Neural cell (in vitro differentiated cells): ENCODE data around the gene SLC6A3. TPM values are rescaled to one million over a fixed set of nuclear protein-coding genes. Genes with fewer than 3 reads are reported as not detected.

ENCODE experiments used
- H2AFZ ChIP-seq: fragments of 200-600, 300-800 bp; sonication (generic), shearing (Covaris generic); 2 replicates; pipeline ENCODE4 v1.6.0; 2014; ENCODE audit warnings: low read depth, mild to moderate bottlenecking, antibody characterized with exemption, low read length, moderate library complexity
- H3F3A ChIP-seq: fragments of 200-600 bp; shearing (Covaris generic); 2 replicates; pipeline ENCODE4 v1.6.1; 2016; ENCODE audit warnings: mild to moderate bottlenecking, moderate library complexity, mixed read lengths, antibody characterized with exemption, low read length; ENCODE audit not compliant: insufficient read depth, poor library complexity, severe bottlenecking
- H3K27ac ChIP-seq: fragments of 200-600, 300-800 bp; sonication (generic), shearing (Covaris generic); 2 replicates; pipeline ENCODE4 v1.5.1; 2014; ENCODE audit warnings: mild to moderate bottlenecking, low read length, moderate library complexity
- H3K27me3 ChIP-seq: fragments of 300-800, 200-600 bp; sonication (generic), shearing (Covaris generic); 2 replicates; pipeline ENCODE4 v1.6.0; 2014; ENCODE audit warnings: mild to moderate bottlenecking, low read depth, low read length, moderate library complexity; ENCODE audit not compliant: insufficient read depth
- H3K36me3 ChIP-seq: fragments of 300-800, 200-600 bp; sonication (generic), shearing (Covaris generic); 2 replicates; pipeline ENCODE4 v1.5.1; 2014; ENCODE audit warnings: mild to moderate bottlenecking, antibody characterized with exemption, low read length, moderate library complexity; ENCODE audit not compliant: insufficient read depth
- H3K4me2 ChIP-seq: fragments of 300-800, 200-600 bp; sonication (generic), shearing (Covaris generic); 2 replicates; pipeline ENCODE4 v1.6.0; 2014; ENCODE audit warnings: mild to moderate bottlenecking, low read length
- H3K4me3 ChIP-seq: fragments of 300-800, 200-600 bp; sonication (generic), shearing (Covaris generic); 2 replicates; pipeline ENCODE4 v1.5.1; 2014; ENCODE audit warnings: mild to moderate bottlenecking, low read length, moderate library complexity
- H3K79me2 ChIP-seq: fragments of 200-600 bp; shearing (Covaris generic); replicated peaks from 2 replicates; pipeline ENCODE4 v1.6.0; 2014; ENCODE audit warnings: mild to moderate bottlenecking, low read length, moderate library complexity; ENCODE audit not compliant: insufficient read depth
- H3K9ac ChIP-seq: fragments of 300-800, 200-600 bp; sonication (generic), shearing (Covaris generic); 2 replicates; pipeline ENCODE4 v1.6.1; 2016; ENCODE audit warnings: mild to moderate bottlenecking, low read length, mixed read lengths
- H3K9me2 ChIP-seq: fragments of 200-600 bp; shearing (Covaris generic); 2 replicates; pipeline ENCODE4 v1.6.1; 2016; ENCODE audit warnings: mild to moderate bottlenecking, low read length, mixed read lengths; ENCODE audit not compliant: insufficient read depth
- H3K9me3 ChIP-seq: fragments of 200-600, 300-800 bp; sonication (generic), shearing (Covaris generic); 2 replicates; pipeline ENCODE4 v1.6.1; 2016; ENCODE audit warnings: mild to moderate bottlenecking, mixed run types, low read length, moderate library complexity, mixed read lengths
- H4K20me1 ChIP-seq: fragments of 200-600 bp; shearing (Covaris generic); 2 replicates; pipeline ENCODE4 v1.6.1; 2016; ENCODE audit warnings: mild to moderate bottlenecking, mixed run types; ENCODE audit not compliant: insufficient read depth
- EP300 ChIP-seq: fragments of 450-650 bp; conservative IDR thresholded peaks from 2 replicates; pipeline ENCODE4 v1.6.1; 2014; ENCODE audit warnings: antibody characterized with exemption, mild to moderate bottlenecking, moderate library complexity; ENCODE audit not compliant: poor library complexity, severe bottlenecking
- EZH2 ChIP-seq: fragments of 200-600, 300-800 bp; shearing (Covaris generic), sonication (generic); IDR thresholded peaks from 2 replicates; pipeline ENCODE4 v1.6.1; 2014; ENCODE audit warnings: antibody characterized with exemption, low read length, borderline replicate concordance, mild to moderate bottlenecking; ENCODE audit not compliant: insufficient read depth, poor library complexity, severe bottlenecking
- MXI1 ChIP-seq: fragments of 450-650 bp; conservative IDR thresholded peaks from 2 replicates; pipeline ENCODE4 v1.6.1; 2014; ENCODE audit warnings: antibody characterized with exemption, mild to moderate bottlenecking; ENCODE audit not compliant: poor library complexity, severe bottlenecking
- POLR2AphosphoS5 ChIP-seq: IDR thresholded peaks from 2 replicates; pipeline ENCODE4 v1.6.1; 2012
- RAD21 ChIP-seq: fragments of 450-650 bp; conservative IDR thresholded peaks from 2 replicates; pipeline ENCODE4 v1.6.1; 2014; ENCODE audit warnings: antibody characterized with exemption, mild to moderate bottlenecking, moderate library complexity
- SMC3 ChIP-seq: fragments of 450-650 bp; conservative IDR thresholded peaks from 2 replicates; pipeline ENCODE4 v1.6.1; 2014; ENCODE audit warnings: antibody characterized with exemption, mild to moderate bottlenecking, moderate library complexity; ENCODE audit not compliant: poor library complexity
- TAF1 ChIP-seq: IDR thresholded peaks from 2 replicates; pipeline ENCODE4 v1.6.1; 2012; ENCODE audit warnings: low read depth
- polyA plus RNA-seq: library from polyadenylated mRNA; depleted of rRNA; stranded (reverse); fragments of >200 nt; gene quantifications from 2 replicates; pipeline ENCODE4 v1.2.3, GENCODE V29; 2014
- TF ChIP-seq, protein P1 (sequence below): IDR thresholded peaks from 2 replicates; pipeline ENCODE4 v1.6.1; 2012; ENCODE audit warnings: borderline replicate concordance
- TF ChIP-seq, protein P2 (sequence below): fragments of 450-650 bp; IDR thresholded peaks from 2 replicates; pipeline ENCODE4 v1.5.1; 2014; ENCODE audit warnings: antibody characterized with exemption, mild to moderate bottlenecking, moderate library complexity; ENCODE audit not compliant: poor library complexity, severe bottlenecking

Gene SLC6A3
- polyA plus RNA-seq, 1 donor from 2014 or later: 0.77 TPM

DNA sequence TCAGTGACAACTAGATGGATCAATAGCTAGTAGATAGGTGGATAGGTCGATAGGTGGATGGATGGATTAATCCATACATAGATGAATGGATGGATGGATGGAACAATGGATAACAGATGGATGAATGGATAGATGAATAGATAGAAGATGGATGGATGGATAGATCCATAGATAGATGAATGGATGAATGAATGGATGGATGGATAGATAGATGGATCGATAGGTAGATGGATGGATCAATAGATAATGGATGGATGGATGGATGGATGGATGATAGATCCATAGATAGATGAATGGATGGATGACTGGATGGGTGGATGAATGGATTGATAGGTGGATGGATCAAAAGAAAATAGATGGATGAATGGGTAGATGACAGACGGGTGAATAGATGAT lies 5.1 kb downstream of the SLC6A3 start:
- H3K27me3 ChIP-seq: peaks cover 38% of the 10 kb centered on the region
- no peak overlapping the region for H3K4me3 ChIP-seq
- H3K27ac ChIP-seq: no peak overlapping the region
- no peaks in the 10 kb centered on the region for H3F3A ChIP-seq
- no peaks in the 10 kb centered on the region for H3K79me2 ChIP-seq
- no peak overlapping the region for H3K4me2 ChIP-seq
- no peaks in the 10 kb centered on the region for H3K9me3 ChIP-seq
- H2AFZ ChIP-seq: no peak overlapping the region
- no peak overlapping the region for H3K9ac ChIP-seq
- no peaks in the 10 kb centered on the region for H4K20me1 ChIP-seq
- no peaks in the 10 kb centered on the region for H3K36me3 ChIP-seq
- TF ChIP-seq POLR2AphosphoS5: no peak
- no peak for TF ChIP-seq EZH2
- TF ChIP-seq SMC3: no peak
- TF ChIP-seq, protein P1, sequence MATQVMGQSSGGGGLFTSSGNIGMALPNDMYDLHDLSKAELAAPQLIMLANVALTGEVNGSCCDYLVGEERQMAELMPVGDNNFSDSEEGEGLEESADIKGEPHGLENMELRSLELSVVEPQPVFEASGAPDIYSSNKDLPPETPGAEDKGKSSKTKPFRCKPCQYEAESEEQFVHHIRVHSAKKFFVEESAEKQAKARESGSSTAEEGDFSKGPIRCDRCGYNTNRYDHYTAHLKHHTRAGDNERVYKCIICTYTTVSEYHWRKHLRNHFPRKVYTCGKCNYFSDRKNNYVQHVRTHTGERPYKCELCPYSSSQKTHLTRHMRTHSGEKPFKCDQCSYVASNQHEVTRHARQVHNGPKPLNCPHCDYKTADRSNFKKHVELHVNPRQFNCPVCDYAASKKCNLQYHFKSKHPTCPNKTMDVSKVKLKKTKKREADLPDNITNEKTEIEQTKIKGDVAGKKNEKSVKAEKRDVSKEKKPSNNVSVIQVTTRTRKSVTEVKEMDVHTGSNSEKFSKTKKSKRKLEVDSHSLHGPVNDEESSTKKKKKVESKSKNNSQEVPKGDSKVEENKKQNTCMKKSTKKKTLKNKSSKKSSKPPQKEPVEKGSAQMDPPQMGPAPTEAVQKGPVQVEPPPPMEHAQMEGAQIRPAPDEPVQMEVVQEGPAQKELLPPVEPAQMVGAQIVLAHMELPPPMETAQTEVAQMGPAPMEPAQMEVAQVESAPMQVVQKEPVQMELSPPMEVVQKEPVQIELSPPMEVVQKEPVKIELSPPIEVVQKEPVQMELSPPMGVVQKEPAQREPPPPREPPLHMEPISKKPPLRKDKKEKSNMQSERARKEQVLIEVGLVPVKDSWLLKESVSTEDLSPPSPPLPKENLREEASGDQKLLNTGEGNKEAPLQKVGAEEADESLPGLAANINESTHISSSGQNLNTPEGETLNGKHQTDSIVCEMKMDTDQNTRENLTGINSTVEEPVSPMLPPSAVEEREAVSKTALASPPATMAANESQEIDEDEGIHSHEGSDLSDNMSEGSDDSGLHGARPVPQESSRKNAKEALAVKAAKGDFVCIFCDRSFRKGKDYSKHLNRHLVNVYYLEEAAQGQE: no peak
- no peak for TF ChIP-seq TAF1
- TF ChIP-seq MXI1: no peak
- H3K9me2 ChIP-seq: no peaks in the 10 kb centered on the region

DNA sequence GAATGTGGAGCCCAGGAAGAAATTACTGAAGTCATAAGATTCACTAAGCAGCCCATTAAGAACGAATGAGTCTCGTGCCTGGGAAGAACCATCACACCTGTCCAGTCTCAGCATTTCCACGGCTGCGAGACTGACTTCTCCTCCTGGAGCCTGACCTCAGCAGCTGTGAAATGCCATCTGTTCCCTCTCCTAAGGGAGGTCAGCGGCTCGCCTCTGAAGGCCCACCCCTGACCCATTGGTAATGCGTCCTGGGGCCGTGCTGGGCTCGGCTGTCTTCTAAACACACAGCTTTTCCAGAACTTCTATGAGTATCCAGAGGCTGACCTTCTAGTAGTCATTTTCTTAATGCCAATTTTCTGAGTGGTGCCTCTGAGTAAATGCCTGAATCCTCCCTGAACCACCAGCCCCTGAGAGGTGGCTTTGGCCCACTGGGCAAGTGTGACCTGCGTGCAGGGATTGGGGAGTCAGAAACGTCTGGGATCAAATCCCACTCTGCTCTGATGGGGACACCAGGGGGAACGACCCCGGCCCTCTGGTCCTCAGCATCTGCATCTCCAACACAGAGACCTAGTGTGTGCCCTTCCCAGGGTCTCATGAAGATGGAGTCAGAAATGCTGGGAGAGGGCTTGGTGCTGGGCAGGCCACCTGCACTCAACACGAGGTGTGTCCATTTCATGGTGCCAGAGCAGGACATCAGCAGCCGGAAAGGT lies 5.7 kb downstream of the SLC6A3 start:
- Histone ChIP-seq H4K20me1 (no peaks in the 10 kb centered on the region), H3F3A (no peaks in the 10 kb centered on the region), H2AFZ (no peak overlapping the region), H3K79me2 (no peaks in the 10 kb centered on the region), H3K9me2 (no peaks in the 10 kb centered on the region), H3K4me3 (no peak overlapping the region), H3K9ac (no peak overlapping the region), H3K4me2 (no peak overlapping the region), H3K27ac (no peak overlapping the region), H3K9me3 (no peaks in the 10 kb centered on the region), H3K36me3 (no peaks in the 10 kb centered on the region), H3K27me3 (peaks cover 32% of the 10 kb centered on the region)
- TF ChIP-seq RAD21 (no peak), MXI1 (no peak), EP300 (no peak), SMC3 (no peak), TAF1 (no peak), EZH2 (no peak), POLR2AphosphoS5 (no peak)
- TF ChIP-seq, protein P2, sequence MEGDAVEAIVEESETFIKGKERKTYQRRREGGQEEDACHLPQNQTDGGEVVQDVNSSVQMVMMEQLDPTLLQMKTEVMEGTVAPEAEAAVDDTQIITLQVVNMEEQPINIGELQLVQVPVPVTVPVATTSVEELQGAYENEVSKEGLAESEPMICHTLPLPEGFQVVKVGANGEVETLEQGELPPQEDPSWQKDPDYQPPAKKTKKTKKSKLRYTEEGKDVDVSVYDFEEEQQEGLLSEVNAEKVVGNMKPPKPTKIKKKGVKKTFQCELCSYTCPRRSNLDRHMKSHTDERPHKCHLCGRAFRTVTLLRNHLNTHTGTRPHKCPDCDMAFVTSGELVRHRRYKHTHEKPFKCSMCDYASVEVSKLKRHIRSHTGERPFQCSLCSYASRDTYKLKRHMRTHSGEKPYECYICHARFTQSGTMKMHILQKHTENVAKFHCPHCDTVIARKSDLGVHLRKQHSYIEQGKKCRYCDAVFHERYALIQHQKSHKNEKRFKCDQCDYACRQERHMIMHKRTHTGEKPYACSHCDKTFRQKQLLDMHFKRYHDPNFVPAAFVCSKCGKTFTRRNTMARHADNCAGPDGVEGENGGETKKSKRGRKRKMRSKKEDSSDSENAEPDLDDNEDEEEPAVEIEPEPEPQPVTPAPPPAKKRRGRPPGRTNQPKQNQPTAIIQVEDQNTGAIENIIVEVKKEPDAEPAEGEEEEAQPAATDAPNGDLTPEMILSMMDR: no peak
- TF ChIP-seq, protein P1: no peak
